ENCODE results near the gene INHA.

The INHA gene

GRCh38 chr2:219562049-219563020 is 9.8 kb upstream of the INHA start:
- no peak for TF ChIP-seq CTCF (IDR thresholded peaks at IDR 0.05; ENCODE audit: low read depth, low read length)
- no peaks in the 10 kb centered on the region for H3K9me3 ChIP-seq (ENCODE audit: severe bottlenecking)
- no peaks in the 10 kb centered on the region for H3K27me3 ChIP-seq (ENCODE audit: insufficient read depth, low read depth, severe bottlenecking)
- H3K36me3 ChIP-seq, result peaks cover 32% of the 10 kb centered on the region
- H3K4me3 ChIP-seq (ENCODE audit: low read depth, low read length), result no peak overlapping the region
- DNase-seq, result no peak
- no peak overlapping the region for H3K27ac ChIP-seq

- H3K9me3 ChIP-seq (ENCODE audit: severe bottlenecking), result no peaks in the 10 kb centered on the region
- no peak for TF ChIP-seq CTCF (IDR thresholded peaks at IDR 0.05; ENCODE audit: low read depth, low read length)
- no peak for DNase-seq
- H3K27ac ChIP-seq, result no peak overlapping the region
- no peaks in the 10 kb centered on the region for H3K27me3 ChIP-seq (ENCODE audit: insufficient read depth, low read depth, severe bottlenecking)
- peaks cover 38% of the 10 kb centered on the region for H3K36me3 ChIP-seq
- no peak overlapping the region for H3K4me3 ChIP-seq (ENCODE audit: low read depth, low read length)
Observed at GRCh38 chr2:219563271-219563928, 8.7 kb upstream of the INHA start.

- TF ChIP-seq CTCF (IDR thresholded peaks at IDR 0.05; ENCODE audit: low read depth, low read length), result no peak
- no peaks in the 10 kb centered on the region for H3K9me3 ChIP-seq (ENCODE audit: severe bottlenecking)
- no peak overlapping the region for H3K4me3 ChIP-seq (ENCODE audit: low read depth, low read length)
- no peak for DNase-seq
- no peak overlapping the region for H3K27ac ChIP-seq
- H3K27me3 ChIP-seq (ENCODE audit: insufficient read depth, low read depth, severe bottlenecking), result no peaks in the 10 kb centered on the region
- H3K36me3 ChIP-seq, result peaks cover 45% of the 10 kb centered on the region
Observed at GRCh38 chr2:219565130-219566080, 6.7 kb upstream of the INHA start.

GRCh38 chr2:219566640-219567039 is 5.5 kb upstream of the INHA start:
- Histone ChIP-seq H3K9me3 (ENCODE audit: severe bottlenecking) (no peaks in the 10 kb centered on the region), H3K36me3 (peaks cover 45% of the 10 kb centered on the region), H3K27ac (no peak overlapping the region), H3K4me3 (ENCODE audit: low read depth, low read length) (no peak overlapping the region), H3K27me3 (ENCODE audit: insufficient read depth, low read depth, severe bottlenecking) (no peaks in the 10 kb centered on the region)
- TF ChIP-seq CTCF (IDR thresholded peaks at IDR 0.05; ENCODE audit: low read depth, low read length), result no peak
- DNase-seq, result no peak

GRCh38 chr2:219567131-219567530 is 5.0 kb upstream of the INHA start:
- peaks cover 45% of the 10 kb centered on the region for H3K36me3 ChIP-seq
- H3K9me3 ChIP-seq (ENCODE audit: severe bottlenecking), result no peaks in the 10 kb centered on the region
- TF ChIP-seq CTCF (IDR thresholded peaks at IDR 0.05; ENCODE audit: low read depth, low read length), result no peak
- no peaks in the 10 kb centered on the region for H3K27me3 ChIP-seq (ENCODE audit: insufficient read depth, low read depth, severe bottlenecking)
- no peak overlapping the region for H3K4me3 ChIP-seq (ENCODE audit: low read depth, low read length)
- DNase-seq, result no peak
- no peak overlapping the region for H3K27ac ChIP-seq

Measured in WERI-Rb-1 (cell line).